DMS153 treated with DMSO at 0.1 percent for 48 hours (cell line): ENCODE data around the gene SYNGR2.

ENCODE experiments used
- DNase-seq: peaks from one replicate; lab custom pipeline; 2025; ENCODE audit not compliant: unreplicated experiment; lab: John Stamatoyannopoulos, UW

Gene SYNGR2

GRCh38 chr17:78197147-78197832 is 28.9 kb downstream of the SYNGR2 start:
- DNase-seq = no peak

GRCh38 chr17:78200451-78200850 is 32.1 kb downstream of the SYNGR2 start:
- no peak for DNase-seq

- no peak for DNase-seq
Observed at GRCh38 chr17:78202666-78203065, 34.3 kb downstream of the SYNGR2 start.

- DNase-seq = no peak
Observed at GRCh38 chr17:78204387-78205123, 36.2 kb downstream of the SYNGR2 start.

- no peak for DNase-seq
Observed at GRCh38 chr17:78205124-78205775, 36.9 kb downstream of the SYNGR2 start.

GRCh38 chr17:78206298-78206697 is 37.9 kb downstream of the SYNGR2 start:
- DNase-seq = no peak

- no peak for DNase-seq
Observed at GRCh38 chr17:78208486-78208885, 40.1 kb downstream of the SYNGR2 start.

GRCh38 chr17:78210111-78210510 is 41.7 kb downstream of the SYNGR2 start:
- no peak for DNase-seq

- DNase-seq = no peak
Observed at GRCh38 chr17:78211032-78211431, 42.7 kb downstream of the SYNGR2 start.

GRCh38 chr17:78214016-78214705 is 45.8 kb downstream of the SYNGR2 start, which contains the start of gene BIRC5:
Gene BIRC5, plus strand, starts transcription at chr17:78214253. Its CDS starts 64 bp downstream, at chr17:78214317.
- peak; percentile 82 for DNase-seq

- no peak for DNase-seq
Observed at GRCh38 chr17:78214706-78215061, 46.3 kb downstream of the SYNGR2 start.

GRCh38 chr17:78219396-78220150 is 51.2 kb downstream of the SYNGR2 start:
- DNase-seq = no peak
